Caco-2 (cell line): ENCODE results near the gene COL11A2. TPM values are rescaled to one million over a fixed set of nuclear protein-coding genes. Genes with fewer than 3 reads are reported as not detected.
A peak's percentile ranks its signal among the peaks of the same experiment; 100 is the strongest.

Experiments used
- BruUV-seq: library from RNA; stranded (reverse); fragments of 400-500 nt; replicated peaks from 2 replicates; lab custom pipeline; 2021; lab: Mats Ljungman, UMichigan
- CTCF ChIA-PET: fragments of 300-600 bp; sonication (Branson Sonifier 250); formaldehyde crosslinking; loops from one replicate; lab custom pipeline; 2022; ENCODE audit warnings: antibody characterized with exemption; lab: Charles Lee
- POLR2A ChIA-PET: fragments of 300-600 bp; sonication (Branson Sonifier 250); formaldehyde crosslinking; loops from one replicate; lab custom pipeline; 2022; ENCODE audit warnings: antibody characterized with exemption; lab: Charles Lee
- DNase-seq, 2 experiments: peaks; one replicate each; pipeline versions ENCODE4 v3.0.0 to v3.0.0-alpha.2; 2020 to 2022
- H3K27me3 ChIP-seq: replicated peaks from 2 replicates; pipeline ENCODE4 v1.6.0; 2011; ENCODE audit warnings: low read length; ENCODE audit not compliant: control insufficient read depth, insufficient read depth
- H3K36me3 ChIP-seq: 2 replicates; pipeline ENCODE4 v1.5.1; 2011; ENCODE audit warnings: low read length; ENCODE audit not compliant: control insufficient read depth, insufficient read depth
- H3K4me1 ChIP-seq: fragments of 250-450 bp; sonication (Bioruptor Pico); 2 replicates; pipeline ENCODE4 v1.5.1; 2020; ENCODE audit warnings: mild to moderate bottlenecking
- H3K4me3 ChIP-seq: 2 replicates; pipeline ENCODE4 v1.5.1; 2011; ENCODE audit warnings: low read depth, mild to moderate bottlenecking, control low read depth, low read length
- H3K9me3 ChIP-seq: fragments of 250-450 bp; sonication (Bioruptor Pico); 2 replicates; pipeline ENCODE4 v1.5.1; 2020; ENCODE audit warnings: mild to moderate bottlenecking, moderate library complexity
- H3K27ac Mint-ChIP-seq: one replicate; pipeline ENCODE4 v1.8.0; 2022; ENCODE audit warnings: mixed read lengths; ENCODE audit not compliant: unreplicated experiment
- H3K27me3 Mint-ChIP-seq: one replicate; pipeline ENCODE4 v1.8.0; 2022; ENCODE audit warnings: mixed read lengths; ENCODE audit not compliant: insufficient read depth, unreplicated experiment
- H3K36me3 Mint-ChIP-seq: one replicate; pipeline ENCODE4 v1.8.0; 2022; ENCODE audit warnings: mild to moderate bottlenecking, mixed read lengths; ENCODE audit not compliant: insufficient read depth, unreplicated experiment
- H3K4me1 Mint-ChIP-seq: one replicate; pipeline ENCODE4 v1.8.0; 2022; ENCODE audit warnings: low read depth, mixed read lengths; ENCODE audit not compliant: unreplicated experiment
- H3K4me3 Mint-ChIP-seq: one replicate; pipeline ENCODE4 v1.8.0; 2022; ENCODE audit warnings: mild to moderate bottlenecking, moderate library complexity, mixed read lengths; ENCODE audit not compliant: unreplicated experiment
- H3K9me3 Mint-ChIP-seq: one replicate; pipeline ENCODE4 v1.8.0; 2022; ENCODE audit warnings: mixed read lengths; ENCODE audit not compliant: unreplicated experiment
- intact Hi-C: fragments of 100-400 bp; cut with micrococcal nuclease; formaldehyde crosslinking; loops from one replicate; pipeline ENCODE4 v1.10.0; 2022; ENCODE audit not compliant: unreplicated experiment
- total RNA-seq: library from RNA; stranded (reverse); gene quantifications from 2 replicates; pipeline ENCODE4 v1.2.3, GENCODE V29; 2022
- TF ChIP-seq, protein P1 (sequence below), 2 experiments: fragments of 200-600 bp in 1 of 2; IDR thresholded peaks; 1 replicate in 1 of 2; 2 replicates in 1 of 2; pipeline versions ENCODE4 v1.5.1 to v1.8.0; 2011 to 2022; ENCODE audit warnings: antibody characterized with exemption in 1 of 2, control low read depth in 1 of 2, inconsistent platforms in 1 of 2, low read depth in 1 of 2, low read length in 1 of 2, mild to moderate bottlenecking in 1 of 2, moderate library complexity in 1 of 2; ENCODE audit not compliant: insufficient read depth in 1 of 2, severe bottlenecking in 1 of 2, unreplicated experiment in 1 of 2

Gene COL11A2
- total RNA-seq, 1 experiment from 2014 or later = 1.3 TPM

DNA sequence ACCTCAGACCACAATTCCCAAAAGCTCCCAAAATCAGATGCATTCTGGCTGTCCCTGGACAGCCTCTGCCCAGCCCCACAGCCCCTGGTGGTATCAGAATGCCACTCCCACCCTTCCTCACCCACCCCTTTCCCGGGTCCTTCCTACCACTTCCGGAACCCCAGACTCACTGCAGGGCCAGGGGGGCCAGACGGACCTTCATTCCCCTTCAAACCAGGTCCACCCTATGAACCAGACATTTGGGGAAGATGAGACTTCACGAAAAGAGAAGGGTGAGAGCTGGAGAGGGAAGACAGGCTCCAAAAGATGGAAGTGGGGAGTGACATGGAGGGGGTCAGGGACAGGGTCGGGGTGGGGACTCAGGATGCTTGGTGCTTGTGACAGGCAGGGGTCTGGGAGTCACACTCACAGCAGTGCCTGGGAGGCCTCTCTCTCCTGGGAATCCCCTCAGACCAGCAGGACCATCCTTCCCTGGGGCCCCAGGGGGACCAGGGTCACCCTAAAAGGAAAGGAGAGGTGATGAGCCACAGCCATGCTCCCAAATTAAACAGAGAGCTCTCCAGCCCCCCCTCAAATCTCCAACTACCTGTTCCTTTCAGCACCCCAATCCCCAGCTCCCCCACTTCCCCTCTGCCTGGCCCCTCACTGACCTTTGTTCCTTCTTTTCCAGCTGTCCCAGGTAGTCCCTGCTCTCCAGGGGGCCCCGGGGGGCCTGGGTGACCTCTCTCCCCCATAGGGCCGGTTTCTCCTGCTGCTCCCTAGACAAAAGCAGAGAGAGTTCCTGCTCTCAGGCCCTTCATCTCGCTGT, 20.2 kb downstream of the COL11A2 start:
- H3K4me3 ChIP-seq = no peak overlapping the region
- intact Hi-C loops = loop anchor here (1.0 kb wide), 1 partner anchor 157 kb away; no protein-coding TSS in a partner anchor

DNA sequence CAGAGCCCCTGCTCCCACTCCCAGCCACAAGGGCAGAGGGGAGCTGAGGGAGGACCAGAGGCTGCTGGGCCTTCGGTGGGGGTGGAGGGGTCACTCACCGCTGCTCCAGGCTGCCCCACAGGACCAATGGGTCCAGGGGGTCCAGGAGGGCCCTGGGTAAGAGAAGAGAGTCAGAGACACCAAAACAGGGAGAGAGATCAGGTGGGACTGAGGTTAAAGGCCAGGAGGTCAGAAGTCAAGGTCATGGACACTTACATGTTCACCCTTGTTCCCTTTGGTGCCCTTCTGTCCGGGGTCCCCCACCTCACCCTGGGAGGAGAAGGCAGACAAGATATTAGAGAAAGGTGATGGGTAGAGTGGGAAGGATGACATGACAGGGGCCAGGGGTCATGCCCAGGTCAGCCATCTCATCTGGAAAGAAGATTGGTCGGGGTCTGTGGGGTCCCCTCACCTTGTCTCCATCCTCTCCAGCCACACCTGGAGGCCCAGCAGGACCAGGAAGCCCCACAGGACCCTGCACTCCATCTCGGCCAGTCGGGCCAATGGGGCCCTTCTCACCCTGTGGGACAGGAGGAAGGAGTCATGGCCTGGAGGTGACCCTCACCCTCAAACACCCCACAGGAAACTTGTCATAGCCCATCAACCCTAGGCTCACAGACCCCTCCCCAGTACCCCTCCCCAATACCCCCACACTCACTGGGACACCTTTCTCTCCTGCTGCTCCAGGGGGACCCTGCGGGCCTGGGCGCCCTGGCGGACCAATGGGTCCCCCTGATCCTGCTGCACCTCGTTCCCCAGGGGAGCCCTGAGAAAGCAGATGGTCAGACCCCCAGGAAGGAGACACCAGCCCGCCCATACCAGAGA, 21.0 kb downstream of the COL11A2 start:
- no peaks in the 10 kb centered on the region for H3K9me3 ChIP-seq
- TF ChIP-seq, protein P1, sequence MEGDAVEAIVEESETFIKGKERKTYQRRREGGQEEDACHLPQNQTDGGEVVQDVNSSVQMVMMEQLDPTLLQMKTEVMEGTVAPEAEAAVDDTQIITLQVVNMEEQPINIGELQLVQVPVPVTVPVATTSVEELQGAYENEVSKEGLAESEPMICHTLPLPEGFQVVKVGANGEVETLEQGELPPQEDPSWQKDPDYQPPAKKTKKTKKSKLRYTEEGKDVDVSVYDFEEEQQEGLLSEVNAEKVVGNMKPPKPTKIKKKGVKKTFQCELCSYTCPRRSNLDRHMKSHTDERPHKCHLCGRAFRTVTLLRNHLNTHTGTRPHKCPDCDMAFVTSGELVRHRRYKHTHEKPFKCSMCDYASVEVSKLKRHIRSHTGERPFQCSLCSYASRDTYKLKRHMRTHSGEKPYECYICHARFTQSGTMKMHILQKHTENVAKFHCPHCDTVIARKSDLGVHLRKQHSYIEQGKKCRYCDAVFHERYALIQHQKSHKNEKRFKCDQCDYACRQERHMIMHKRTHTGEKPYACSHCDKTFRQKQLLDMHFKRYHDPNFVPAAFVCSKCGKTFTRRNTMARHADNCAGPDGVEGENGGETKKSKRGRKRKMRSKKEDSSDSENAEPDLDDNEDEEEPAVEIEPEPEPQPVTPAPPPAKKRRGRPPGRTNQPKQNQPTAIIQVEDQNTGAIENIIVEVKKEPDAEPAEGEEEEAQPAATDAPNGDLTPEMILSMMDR (IDR thresholded peaks at IDR 0.05; ENCODE audit: insufficient read depth in 1 of 2, low read depth in 1 of 2, low read length in 1 of 2, severe bottlenecking in 1 of 2, unreplicated experiment in 1 of 2) = no peak
- H3K4me1 Mint-ChIP-seq = no peaks in the 10 kb centered on the region
- H3K36me3 ChIP-seq = no peaks in the 10 kb centered on the region
- CTCF ChIA-PET = interaction anchor here (1.0 kb wide), 1 partner anchor 27 kb away, joined by 3 read pairs; no protein-coding TSS in a partner anchor
- H3K36me3 Mint-ChIP-seq = no peaks in the 10 kb centered on the region
- no peaks in the 10 kb centered on the region for H3K27me3 ChIP-seq
- H3K4me1 ChIP-seq = no peaks in the 10 kb centered on the region
- H3K4me3 Mint-ChIP-seq = no peak overlapping the region
- BruUV-seq = no TSS peak
- no peak overlapping the region for H3K27ac Mint-ChIP-seq
- H3K4me3 ChIP-seq = no peak overlapping the region
- intact Hi-C loops = no loop called here
- H3K27me3 Mint-ChIP-seq = peaks cover 15% of the 10 kb centered on the region
- DNase-seq = no peak
- POLR2A ChIA-PET = no interaction called here
- H3K9me3 Mint-ChIP-seq = no peaks in the 10 kb centered on the region

More for the DNA sequence above, 20.2 kb downstream of the COL11A2 start:
- Histone ChIP-seq H3K36me3 (no peaks in the 10 kb centered on the region), H3K4me1 (no peaks in the 10 kb centered on the region), H3K27me3 (no peaks in the 10 kb centered on the region), H3K9me3 (no peaks in the 10 kb centered on the region)
- CTCF ChIA-PET = interaction anchor here (0.5 to 1.5 kb wide), 11 partner anchors 8 to 239 kb away, joined by 3 to 6 read pairs (median 3); no protein-coding TSS in a partner anchor
- TF ChIP-seq, protein P1 (IDR thresholded peaks at IDR 0.05; ENCODE audit: insufficient read depth in 1 of 2, low read depth in 1 of 2, low read length in 1 of 2, severe bottlenecking in 1 of 2, unreplicated experiment in 1 of 2) = no peak
- Mint-ChIP-seq H3K27ac (peak overlapping the region; percentile 30), H3K36me3 (no peaks in the 10 kb centered on the region), H3K4me3 (no peak overlapping the region), H3K4me1 (no peaks in the 10 kb centered on the region), H3K27me3 (peaks cover 17% of the 10 kb centered on the region), H3K9me3 (no peaks in the 10 kb centered on the region)
- no peak for DNase-seq
- POLR2A ChIA-PET = no interaction called here
- BruUV-seq = no TSS peak
